GM12878 (cell line): Measurements from ENCODE around the gene DUSP22. TPM values are rescaled to one million over a fixed set of nuclear protein-coding genes. Genes with fewer than 3 reads are reported as not detected.

Source experiments
- CREM ChIP-seq: IDR thresholded peaks from 2 replicates; pipeline ENCODE4 v1.6.1; 2014; ENCODE audit warnings: antibody characterized with exemption, low read depth
- DPF2 ChIP-seq: fragments of 450-650 bp; IDR thresholded peaks from 2 replicates; pipeline ENCODE4 v1.6.1; 2017; ENCODE audit warnings: mild to moderate bottlenecking
- EED ChIP-seq: sonication (generic); IDR thresholded peaks from 2 replicates; pipeline ENCODE4 v1.6.1; 2016; ENCODE audit warnings: antibody characterized with exemption, low read depth
- ETV6 ChIP-seq, 2 experiments: fragments of 450-650 bp in 1 of 2; IDR thresholded peaks in 1 of 2; conservative IDR thresholded peaks in 1 of 2; 2 replicates each; pipeline ENCODE4 v1.6.1; 2014; ENCODE audit warnings: antibody characterized with exemption in 1 of 2, borderline replicate concordance in 1 of 2, low read depth in 1 of 2, mild to moderate bottlenecking in 1 of 2, moderate library complexity in 1 of 2
- HDAC2 ChIP-seq: fragments of 200-600 bp; sonication (generic); IDR thresholded peaks from 2 replicates; pipeline ENCODE4 v1.6.1; 2017
- IKZF1 ChIP-seq: fragments of 450-650 bp; conservative IDR thresholded peaks from 2 replicates; pipeline ENCODE4 v1.6.1; 2017; ENCODE audit warnings: antibody characterized with exemption, mild to moderate bottlenecking
- JUNB ChIP-seq: IDR thresholded peaks from 2 replicates; pipeline ENCODE4 v1.6.1; 2016; ENCODE audit warnings: antibody characterized with exemption, mild to moderate bottlenecking
- KLF5 ChIP-seq: fragments of 450-650 bp; IDR thresholded peaks from 2 replicates; pipeline ENCODE4 v1.6.1; 2014; ENCODE audit warnings: mild to moderate bottlenecking; ENCODE audit not compliant: partially characterized antibody
- MLLT1 ChIP-seq: fragments of 450-650 bp; IDR thresholded peaks from 2 replicates; pipeline ENCODE4 v1.6.1; 2016; ENCODE audit warnings: mild to moderate bottlenecking
- MYC ChIP-seq: IDR thresholded peaks from 2 replicates; pipeline ENCODE4 v1.6.1; 2011; ENCODE audit warnings: mild to moderate bottlenecking, low read length, moderate library complexity, inconsistent platforms; ENCODE audit not compliant: insufficient read depth, insufficient replicate concordance, insufficient read length, severe bottlenecking
- NFYA ChIP-seq: IDR thresholded peaks from 2 replicates; pipeline ENCODE4 v1.6.1; 2011; ENCODE audit warnings: low read depth, mild to moderate bottlenecking, low read length, improper control_type of control experiment, borderline replicate concordance
- NFYB ChIP-seq: IDR thresholded peaks from 2 replicates; pipeline ENCODE4 v1.6.1; 2011; ENCODE audit warnings: low read depth, mild to moderate bottlenecking, low read length, improper control_type of control experiment, moderate library complexity; ENCODE audit not compliant: insufficient read depth
- SMAD1 ChIP-seq: fragments of 450-650 bp; IDR thresholded peaks from 2 replicates; pipeline ENCODE4 v1.6.1; 2018; ENCODE audit warnings: mild to moderate bottlenecking, low read depth; ENCODE audit not compliant: partially characterized antibody
- SREBF1 ChIP-seq: IDR thresholded peaks from 2 replicates; pipeline ENCODE4 v1.6.1; 2012; ENCODE audit warnings: mild to moderate bottlenecking, low read length
- TAF1 ChIP-seq: IDR thresholded peaks from 2 replicates; pipeline ENCODE4 v1.6.1; 2011; ENCODE audit warnings: mild to moderate bottlenecking, low read depth, low read length, borderline replicate concordance
- YY1 ChIP-seq: IDR thresholded peaks from 2 replicates; pipeline ENCODE4 v1.6.1; 2011; ENCODE audit warnings: low read depth, mild to moderate bottlenecking, low read length
- ZNF274 ChIP-seq: IDR thresholded peaks from one replicate; pipeline ENCODE4 v1.8.0; 2011; ENCODE audit not compliant: insufficient read length, insufficient read depth
- ZNF687 ChIP-seq: fragments of 450-650 bp; IDR thresholded peaks from 2 replicates; pipeline ENCODE4 v1.6.1; 2017; ENCODE audit warnings: mild to moderate bottlenecking, moderate library complexity
- polyA plus RNA-seq, 11 experiments: library from polyadenylated mRNA; depleted of rRNA in 4 of 11; unstranded in 6 of 11; stranded (reverse) in 5 of 11; fragments of >200 nt; fragmentation: Nextera tagmentation in 4 of 11; fragmentation: Illumina TruSeq in 1 of 11; extraction: Ambion mirVana in 4 of 11; extraction: Trizol in 1 of 11; gene quantifications; 1 replicate in 1 of 11; 2 replicates in 10 of 11; pipeline versions ENCODE4 v1.2.1 to v1.2.3, GENCODE V29; 2011 to 2016; ENCODE audit warnings: inconsistent platforms in 2 of 11, missing spikeins in 2 of 11, low read depth in 1 of 11
- total RNA-seq, 4 experiments: library from RNA; depleted of rRNA in 3 of 4; stranded (reverse); fragments of >200 nt in 3 of 4; fragmentation: Illumina TruSeq in 1 of 4; extraction: Trizol in 1 of 4; gene quantifications; 2 replicates each; pipeline versions ENCODE4 v1.2.1 to v1.2.3, GENCODE V29; 2013 to 2021
- TF ChIP-seq, protein P1 (sequence below): fragments of 450-650 bp; formaldehyde crosslinking; IDR thresholded peaks from 2 replicates; pipeline ENCODE4 v1.4.0; 2020; ENCODE audit warnings: mild to moderate bottlenecking, moderate library complexity
- TF ChIP-seq, protein P2 (sequence below): fragments of 450-650 bp; IDR thresholded peaks from 2 replicates; pipeline ENCODE4 v1.6.1; 2017; ENCODE audit warnings: borderline replicate concordance

The DUSP22 gene
- total and polyA plus RNA-seq, 10 of the 15 experiments (the other 5 are each of a cell fraction or from before 2014, with no cell fraction given), result 78.9 to 156 (median 107) TPM

DNA sequence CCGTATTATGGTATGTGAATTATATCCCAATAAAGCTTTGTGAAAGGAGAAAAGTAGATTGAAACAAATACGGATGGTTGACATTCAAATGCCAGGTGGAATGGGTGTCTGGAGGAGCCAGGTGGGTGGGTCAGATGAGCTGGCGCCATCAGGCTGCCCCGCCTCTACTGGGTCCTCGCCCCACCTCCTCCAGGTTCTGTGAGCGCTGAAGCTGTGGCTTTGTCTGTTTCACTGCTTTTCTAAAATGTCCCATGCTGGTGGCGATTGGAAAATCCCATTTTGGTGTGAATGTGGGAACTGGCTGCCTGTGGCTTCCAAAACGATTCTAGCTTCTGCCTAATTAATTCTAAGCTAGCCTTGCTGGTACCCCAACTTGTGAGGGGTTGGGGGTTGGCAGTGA lies 16.5 kb downstream of the DUSP22 start (continued):
- TF ChIP-seq NFYB, result no peak
- peak; percentile 91 for TF ChIP-seq IKZF1
- peak; percentile 77; the same call in 1 of the 2 replicates for TF ChIP-seq MLLT1
- TF ChIP-seq, protein P1, sequence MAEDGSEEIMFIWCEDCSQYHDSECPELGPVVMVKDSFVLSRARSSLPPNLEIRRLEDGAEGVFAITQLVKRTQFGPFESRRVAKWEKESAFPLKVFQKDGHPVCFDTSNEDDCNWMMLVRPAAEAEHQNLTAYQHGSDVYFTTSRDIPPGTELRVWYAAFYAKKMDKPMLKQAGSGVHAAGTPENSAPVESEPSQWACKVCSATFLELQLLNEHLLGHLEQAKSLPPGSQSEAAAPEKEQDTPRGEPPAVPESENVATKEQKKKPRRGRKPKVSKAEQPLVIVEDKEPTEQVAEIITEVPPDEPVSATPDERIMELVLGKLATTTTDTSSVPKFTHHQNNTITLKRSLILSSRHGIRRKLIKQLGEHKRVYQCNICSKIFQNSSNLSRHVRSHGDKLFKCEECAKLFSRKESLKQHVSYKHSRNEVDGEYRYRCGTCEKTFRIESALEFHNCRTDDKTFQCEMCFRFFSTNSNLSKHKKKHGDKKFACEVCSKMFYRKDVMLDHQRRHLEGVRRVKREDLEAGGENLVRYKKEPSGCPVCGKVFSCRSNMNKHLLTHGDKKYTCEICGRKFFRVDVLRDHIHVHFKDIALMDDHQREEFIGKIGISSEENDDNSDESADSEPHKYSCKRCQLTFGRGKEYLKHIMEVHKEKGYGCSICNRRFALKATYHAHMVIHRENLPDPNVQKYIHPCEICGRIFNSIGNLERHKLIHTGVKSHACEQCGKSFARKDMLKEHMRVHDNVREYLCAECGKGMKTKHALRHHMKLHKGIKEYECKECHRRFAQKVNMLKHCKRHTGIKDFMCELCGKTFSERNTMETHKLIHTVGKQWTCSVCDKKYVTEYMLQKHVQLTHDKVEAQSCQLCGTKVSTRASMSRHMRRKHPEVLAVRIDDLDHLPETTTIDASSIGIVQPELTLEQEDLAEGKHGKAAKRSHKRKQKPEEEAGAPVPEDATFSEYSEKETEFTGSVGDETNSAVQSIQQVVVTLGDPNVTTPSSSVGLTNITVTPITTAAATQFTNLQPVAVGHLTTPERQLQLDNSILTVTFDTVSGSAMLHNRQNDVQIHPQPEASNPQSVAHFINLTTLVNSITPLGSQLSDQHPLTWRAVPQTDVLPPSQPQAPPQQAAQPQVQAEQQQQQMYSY (CRISPR knock-in tag), result no peak
- TF ChIP-seq HDAC2, result no peak
- no peak; the same call in none of the 2 replicates for TF ChIP-seq ZNF687
- TF ChIP-seq DPF2, result no peak
- no peak for TF ChIP-seq JUNB
- no peak for TF ChIP-seq ZNF274
- TF ChIP-seq SREBF1, result no peak
- TF ChIP-seq NFYA, result no peak
- no peak for TF ChIP-seq CREM
- no peak for TF ChIP-seq MYC
- TF ChIP-seq YY1, result no peak
- no peak for TF ChIP-seq SMAD1
- peak; percentile 80 for TF ChIP-seq EED
- no peak for TF ChIP-seq TAF1
- TF ChIP-seq, protein P2, sequence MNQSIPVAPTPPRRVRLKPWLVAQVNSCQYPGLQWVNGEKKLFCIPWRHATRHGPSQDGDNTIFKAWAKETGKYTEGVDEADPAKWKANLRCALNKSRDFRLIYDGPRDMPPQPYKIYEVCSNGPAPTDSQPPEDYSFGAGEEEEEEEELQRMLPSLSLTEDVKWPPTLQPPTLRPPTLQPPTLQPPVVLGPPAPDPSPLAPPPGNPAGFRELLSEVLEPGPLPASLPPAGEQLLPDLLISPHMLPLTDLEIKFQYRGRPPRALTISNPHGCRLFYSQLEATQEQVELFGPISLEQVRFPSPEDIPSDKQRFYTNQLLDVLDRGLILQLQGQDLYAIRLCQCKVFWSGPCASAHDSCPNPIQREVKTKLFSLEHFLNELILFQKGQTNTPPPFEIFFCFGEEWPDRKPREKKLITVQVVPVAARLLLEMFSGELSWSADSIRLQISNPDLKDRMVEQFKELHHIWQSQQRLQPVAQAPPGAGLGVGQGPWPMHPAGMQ, result no peak
- TF ChIP-seq KLF5, result no peak
- TF ChIP-seq ETV6 (conservative IDR thresholded peaks at IDR 0.05 in 1 of 2, IDR thresholded peaks at IDR 0.05 in 1 of 2; ENCODE audit: borderline replicate concordance in 1 of 2, low read depth in 1 of 2), result no peak
